ENCODE measurements around the gene PLCB1.

Gene PLCB1

DNA sequence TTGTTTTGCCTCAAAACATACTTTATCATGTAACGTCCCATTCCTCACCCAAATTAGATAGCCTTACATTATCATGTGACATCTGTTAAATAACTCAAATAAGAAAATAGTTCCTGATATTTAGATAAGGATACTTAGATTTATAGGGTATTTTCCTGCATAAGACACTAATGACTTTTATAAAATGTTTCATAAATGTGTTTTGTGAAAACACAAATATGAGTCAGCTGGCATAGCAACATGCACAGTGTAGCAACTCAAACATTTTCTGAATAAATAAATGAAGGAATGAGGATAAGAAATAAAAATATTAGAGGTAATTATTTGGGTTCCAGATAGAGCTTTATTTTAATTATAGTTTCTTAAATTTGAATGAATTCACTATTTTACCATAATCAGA, 476.4 kb downstream of the PLCB1 start:
- Histone ChIP-seq H3K27ac (ENCODE audit: low read length) (no peak overlapping the region), H3K27me3 (ENCODE audit: low read depth, low read length) (no peaks in the 10 kb centered on the region), H3K4me1 (ENCODE audit: control insufficient read depth in 1 of 2, insufficient read depth in 2 of 2, low read length in 2 of 2) (no peaks in the 10 kb centered on the region), H3K36me3 (ENCODE audit: control insufficient read depth in 1 of 2, insufficient read depth in 2 of 2, low read length in 2 of 2) (no peaks in the 10 kb centered on the region), H3K9me3 (ENCODE audit: control insufficient read depth in 1 of 2, low read length in 2 of 2) (no peaks in the 10 kb centered on the region), H3K4me3 (ENCODE audit: low read depth in 1 of 2, low read length in 2 of 2) (no peak overlapping the region)

DNA sequence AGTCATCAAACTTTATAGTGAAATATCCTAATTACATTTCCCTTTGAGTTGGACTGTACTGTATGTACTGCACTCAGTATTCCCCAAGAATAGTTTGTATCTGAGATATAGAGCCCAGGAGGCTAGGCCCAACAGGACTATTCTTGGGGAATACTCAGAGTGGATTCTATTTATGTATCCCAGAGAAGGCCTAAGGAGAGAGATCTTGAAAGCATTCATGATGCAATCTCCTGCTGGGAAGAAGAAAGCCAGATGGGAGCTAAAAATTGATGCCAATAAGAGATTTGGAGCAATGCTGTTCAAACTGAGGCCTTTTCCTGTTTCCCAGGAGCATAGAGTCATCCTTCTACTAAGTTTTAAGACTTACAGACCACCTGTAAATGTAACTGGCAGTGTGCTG, 484.7 kb downstream of the PLCB1 start:
- Histone ChIP-seq H3K4me1 (ENCODE audit: control insufficient read depth in 1 of 2, insufficient read depth in 2 of 2, low read length in 2 of 2) (no peaks in the 10 kb centered on the region), H3K4me3 (ENCODE audit: low read depth in 1 of 2, low read length in 2 of 2) (no peak overlapping the region), H3K27me3 (ENCODE audit: low read depth, low read length) (no peaks in the 10 kb centered on the region), H3K36me3 (ENCODE audit: control insufficient read depth in 1 of 2, insufficient read depth in 2 of 2, low read length in 2 of 2) (no peaks in the 10 kb centered on the region), H3K27ac (ENCODE audit: low read length) (no peak overlapping the region), H3K9me3 (ENCODE audit: control insufficient read depth in 1 of 2, low read length in 2 of 2) (no peaks in the 10 kb centered on the region)

DNA sequence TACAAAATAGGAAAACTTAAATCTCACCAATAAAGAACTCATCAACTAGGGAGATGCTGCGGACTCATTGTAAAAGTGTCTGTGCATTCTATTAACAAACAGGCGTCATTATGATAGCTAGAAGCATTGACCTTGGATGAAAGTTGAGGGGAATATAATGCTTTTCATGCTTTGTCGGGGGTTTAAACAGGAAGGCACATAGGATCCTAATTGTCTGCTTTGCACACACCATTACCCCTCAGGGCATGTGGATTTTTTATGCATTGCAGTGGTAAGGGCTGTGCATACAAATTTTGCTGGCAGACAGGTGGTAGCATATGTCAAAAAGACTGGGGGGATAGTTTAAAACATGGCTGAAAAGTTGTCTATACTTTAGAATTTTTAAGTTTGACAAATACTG, 488.9 kb downstream of the PLCB1 start:
- H3K36me3 ChIP-seq (ENCODE audit: control insufficient read depth in 1 of 2, insufficient read depth in 2 of 2, low read length in 2 of 2): no peaks in the 10 kb centered on the region
- H3K27ac ChIP-seq (ENCODE audit: low read length): no peak overlapping the region
- H3K9me3 ChIP-seq (ENCODE audit: control insufficient read depth in 1 of 2, low read length in 2 of 2): no peaks in the 10 kb centered on the region
- no peaks in the 10 kb centered on the region for H3K27me3 ChIP-seq (ENCODE audit: low read depth, low read length)
- H3K4me3 ChIP-seq (ENCODE audit: low read depth in 1 of 2, low read length in 2 of 2): no peak overlapping the region
- H3K4me1 ChIP-seq (ENCODE audit: control insufficient read depth in 1 of 2, insufficient read depth in 2 of 2, low read length in 2 of 2): no peaks in the 10 kb centered on the region

DNA sequence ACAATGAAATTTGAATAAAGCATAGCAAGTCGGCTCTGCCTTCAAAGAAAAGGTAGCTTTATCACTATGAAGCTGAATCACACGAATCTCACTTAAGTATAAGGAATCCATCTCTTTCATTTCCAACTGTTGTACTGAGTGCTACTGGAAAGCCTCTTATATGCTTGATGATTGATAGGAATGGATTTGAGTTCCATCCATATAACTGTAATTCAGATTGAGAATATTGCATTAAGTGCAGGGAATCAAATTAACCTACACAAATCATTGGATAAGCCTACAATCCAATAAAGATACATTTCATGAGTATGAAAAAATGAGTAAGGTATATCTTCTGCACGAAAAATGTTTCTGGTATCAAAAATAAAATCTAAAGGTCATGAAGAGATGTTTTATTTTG, 492.0 kb downstream of the PLCB1 start:
- Histone ChIP-seq H3K27me3 (ENCODE audit: low read depth, low read length) (no peaks in the 10 kb centered on the region), H3K4me1 (ENCODE audit: control insufficient read depth in 1 of 2, insufficient read depth in 2 of 2, low read length in 2 of 2) (peaks cover 6 to 15% of the 10 kb centered on the region in 2 donors), H3K4me3 (ENCODE audit: low read depth in 1 of 2, low read length in 2 of 2) (no peak overlapping the region), H3K36me3 (ENCODE audit: control insufficient read depth in 1 of 2, insufficient read depth in 2 of 2, low read length in 2 of 2) (no peaks in the 10 kb centered on the region), H3K9me3 (ENCODE audit: control insufficient read depth in 1 of 2, low read length in 2 of 2) (no peaks in the 10 kb centered on the region), H3K27ac (ENCODE audit: low read length) (no peak overlapping the region)

DNA sequence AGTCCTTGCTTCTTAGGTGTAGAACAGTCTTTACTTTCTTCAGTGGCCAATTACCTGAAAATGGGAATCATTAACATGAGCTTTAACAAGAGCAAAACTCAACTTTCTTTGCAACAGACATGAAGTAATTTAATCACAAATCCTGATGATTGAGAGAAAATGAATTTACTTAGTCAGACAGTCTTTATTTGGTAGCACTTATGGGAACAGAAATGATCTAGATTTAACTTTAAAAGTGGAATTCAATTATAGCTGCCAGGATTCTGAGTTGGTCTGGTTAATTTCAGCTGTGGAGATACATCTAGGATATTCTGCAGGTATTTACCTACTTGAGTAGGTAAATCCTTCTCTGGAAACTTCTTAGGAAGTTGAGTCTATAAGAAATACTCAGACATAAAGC, 492.6 kb downstream of the PLCB1 start:
- no peak overlapping the region for H3K27ac ChIP-seq (ENCODE audit: low read length)
- H3K9me3 ChIP-seq (ENCODE audit: control insufficient read depth in 1 of 2, low read length in 2 of 2): no peaks in the 10 kb centered on the region
- no peak overlapping the region for H3K4me3 ChIP-seq (ENCODE audit: low read depth in 1 of 2, low read length in 2 of 2)
- H3K4me1 ChIP-seq (ENCODE audit: control insufficient read depth in 1 of 2, insufficient read depth in 2 of 2, low read length in 2 of 2): peaks cover 6 to 15% of the 10 kb centered on the region in 2 donors
- H3K36me3 ChIP-seq (ENCODE audit: control insufficient read depth in 1 of 2, insufficient read depth in 2 of 2, low read length in 2 of 2): no peaks in the 10 kb centered on the region
- no peaks in the 10 kb centered on the region for H3K27me3 ChIP-seq (ENCODE audit: low read depth, low read length)

DNA sequence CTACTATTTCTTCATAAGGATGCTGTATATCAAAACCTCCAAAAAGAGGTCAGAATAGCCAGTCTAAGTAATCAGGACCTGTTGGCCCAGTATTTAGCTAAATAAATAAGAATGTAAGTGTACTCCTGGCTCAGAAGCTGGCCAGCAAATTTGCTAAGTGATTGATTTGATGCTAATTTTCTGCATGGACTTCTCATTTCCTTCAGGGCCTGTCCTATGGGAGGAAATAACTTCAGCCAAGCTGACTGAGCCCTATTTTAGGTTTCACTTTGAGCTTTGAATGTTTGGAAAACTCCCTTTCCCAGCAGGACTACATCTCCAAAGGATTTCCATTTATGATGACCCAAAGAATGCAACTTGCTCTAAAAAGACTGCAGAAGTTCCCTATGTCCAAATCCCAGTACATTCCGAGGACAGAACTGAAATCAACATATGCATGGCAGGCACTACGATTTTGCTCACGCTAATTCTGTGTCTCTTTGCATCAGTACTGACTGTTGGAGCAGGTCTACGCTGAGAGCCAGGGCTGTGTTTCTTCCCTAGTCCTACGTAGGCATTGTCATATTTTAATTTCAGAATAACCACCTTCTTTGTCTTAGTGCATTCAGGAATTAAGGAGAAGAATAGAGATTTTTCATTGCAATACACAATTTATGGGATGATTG, 495.4 kb downstream of the PLCB1 start:
- H3K27ac ChIP-seq (ENCODE audit: low read length): peak overlapping the region; percentile 28
- H3K27me3 ChIP-seq (ENCODE audit: low read depth, low read length): no peaks in the 10 kb centered on the region
- H3K9me3 ChIP-seq (ENCODE audit: control insufficient read depth in 1 of 2, low read length in 2 of 2): no peaks in the 10 kb centered on the region
- H3K36me3 ChIP-seq (ENCODE audit: control insufficient read depth in 1 of 2, insufficient read depth in 2 of 2, low read length in 2 of 2): no peaks in the 10 kb centered on the region
- H3K4me1 ChIP-seq (ENCODE audit: control insufficient read depth in 1 of 2, insufficient read depth in 2 of 2, low read length in 2 of 2): peaks cover 6 to 15% of the 10 kb centered on the region in 2 donors
- H3K4me3 ChIP-seq (ENCODE audit: low read depth in 1 of 2, low read length in 2 of 2): peak overlapping the region; percentile 33 to 35

DNA sequence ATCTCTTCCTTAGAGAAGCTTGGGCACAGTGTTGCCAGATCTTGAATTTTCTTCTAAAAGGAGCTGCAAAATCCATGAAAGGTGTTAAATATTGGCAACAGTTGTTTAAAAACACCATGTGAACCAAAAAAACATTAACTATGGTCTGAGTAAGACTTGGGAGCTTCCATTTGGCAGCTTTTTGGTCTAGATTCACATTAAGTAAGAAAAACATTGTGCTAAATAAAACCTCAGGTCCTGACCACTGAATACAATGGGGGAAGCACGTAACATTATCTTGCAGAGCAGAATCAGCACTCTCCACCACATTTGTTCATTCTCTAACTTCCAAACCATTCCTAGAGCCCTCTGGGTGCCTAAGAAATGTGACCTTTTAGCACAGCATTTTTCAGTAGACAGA, 499.2 kb downstream of the PLCB1 start:
- Histone ChIP-seq H3K4me3 (ENCODE audit: low read depth in 1 of 2, low read length in 2 of 2) (no peak overlapping the region), H3K9me3 (ENCODE audit: control insufficient read depth in 1 of 2, low read length in 2 of 2) (no peaks in the 10 kb centered on the region), H3K27me3 (ENCODE audit: low read depth, low read length) (no peaks in the 10 kb centered on the region), H3K36me3 (ENCODE audit: control insufficient read depth in 1 of 2, insufficient read depth in 2 of 2, low read length in 2 of 2) (no peaks in the 10 kb centered on the region), H3K4me1 (ENCODE audit: control insufficient read depth in 1 of 2, insufficient read depth in 2 of 2, low read length in 2 of 2) (peaks cover 6 to 15% of the 10 kb centered on the region in 2 donors), H3K27ac (ENCODE audit: low read length) (no peak overlapping the region)

DNA sequence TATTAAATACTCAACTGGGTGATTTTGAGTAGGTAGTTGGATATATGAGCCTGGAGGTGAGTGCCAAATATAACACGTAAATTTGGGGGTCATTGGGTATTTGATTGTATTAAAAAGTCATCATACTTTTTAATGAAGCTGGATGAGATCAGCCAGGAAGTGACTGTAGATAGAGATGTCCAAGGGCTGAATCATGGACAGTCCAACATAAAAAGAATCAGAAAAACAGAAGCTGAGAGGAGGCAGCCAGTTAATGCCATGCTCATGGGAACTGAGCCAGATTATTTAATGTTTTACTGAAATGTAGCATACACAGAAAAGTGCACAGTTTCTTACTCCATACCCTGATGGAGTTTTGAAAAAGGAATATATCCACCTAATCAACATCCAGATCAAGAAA, 501.3 kb downstream of the PLCB1 start:
- no peak overlapping the region for H3K27ac ChIP-seq (ENCODE audit: low read length)
- H3K36me3 ChIP-seq (ENCODE audit: control insufficient read depth in 1 of 2, insufficient read depth in 2 of 2, low read length in 2 of 2): no peaks in the 10 kb centered on the region
- peaks cover 0 to under 1% of the 10 kb centered on the region in 2 donors for H3K4me1 ChIP-seq (ENCODE audit: control insufficient read depth in 1 of 2, insufficient read depth in 2 of 2, low read length in 2 of 2)
- H3K4me3 ChIP-seq (ENCODE audit: low read depth in 1 of 2, low read length in 2 of 2): no peak overlapping the region
- no peaks in the 10 kb centered on the region for H3K27me3 ChIP-seq (ENCODE audit: low read depth, low read length)
- no peaks in the 10 kb centered on the region for H3K9me3 ChIP-seq (ENCODE audit: control insufficient read depth in 1 of 2, low read length in 2 of 2)

DNA sequence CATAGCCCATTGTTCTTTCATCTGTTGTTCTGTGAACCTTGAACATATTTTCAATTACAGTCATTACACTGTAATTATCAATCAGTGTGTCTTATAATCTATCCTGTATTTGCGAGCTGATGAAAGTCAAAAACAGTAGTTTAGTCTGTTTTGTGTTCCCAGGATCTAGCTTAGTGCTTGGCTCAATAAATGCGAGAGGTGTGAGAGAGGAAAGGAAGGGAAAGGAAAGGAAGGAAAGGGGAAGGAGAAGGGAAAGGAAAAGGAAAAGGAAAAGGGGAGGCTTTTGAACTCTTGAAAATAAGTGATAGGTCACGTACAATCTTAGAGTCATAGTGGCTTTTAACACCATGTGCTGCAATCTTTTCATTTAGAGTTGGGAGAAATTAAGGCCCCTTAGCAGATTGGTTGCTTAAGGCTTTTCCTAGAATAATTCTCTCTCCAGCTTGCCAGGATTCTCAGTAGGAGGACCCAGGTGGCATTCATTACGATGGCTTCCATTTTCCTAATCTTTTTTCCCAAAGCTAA, 503.0 kb downstream of the PLCB1 start:
- H3K27ac ChIP-seq (ENCODE audit: low read length): no peak overlapping the region
- no peaks in the 10 kb centered on the region for H3K36me3 ChIP-seq (ENCODE audit: control insufficient read depth in 1 of 2, insufficient read depth in 2 of 2, low read length in 2 of 2)
- no peaks in the 10 kb centered on the region for H3K4me1 ChIP-seq (ENCODE audit: control insufficient read depth in 1 of 2, insufficient read depth in 2 of 2, low read length in 2 of 2)
- H3K27me3 ChIP-seq (ENCODE audit: low read depth, low read length): no peaks in the 10 kb centered on the region
- H3K4me3 ChIP-seq (ENCODE audit: low read depth in 1 of 2, low read length in 2 of 2): no peak overlapping the region
- H3K9me3 ChIP-seq (ENCODE audit: control insufficient read depth in 1 of 2, low read length in 2 of 2): no peaks in the 10 kb centered on the region

DNA sequence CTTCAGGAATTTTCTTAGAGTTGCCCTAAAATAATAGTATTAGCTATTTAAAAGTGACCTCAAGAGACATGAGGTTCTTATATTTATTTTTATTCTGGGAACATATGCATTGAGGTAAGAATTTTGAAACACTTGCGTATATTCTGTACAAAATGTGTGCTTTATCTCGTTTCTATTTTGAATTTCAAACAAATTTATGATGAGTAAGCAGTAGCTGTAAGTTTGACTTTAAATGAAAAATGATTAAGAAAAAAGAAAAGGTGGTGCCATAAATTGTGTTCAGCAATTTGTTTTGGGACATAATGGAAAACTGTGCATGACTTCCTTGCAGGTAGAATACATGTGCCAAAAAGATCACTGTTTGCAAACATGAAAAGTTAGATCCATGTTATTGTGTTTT, 503.8 kb downstream of the PLCB1 start:
- Histone ChIP-seq H3K9me3 (ENCODE audit: control insufficient read depth in 1 of 2, low read length in 2 of 2) (no peaks in the 10 kb centered on the region), H3K36me3 (ENCODE audit: control insufficient read depth in 1 of 2, insufficient read depth in 2 of 2, low read length in 2 of 2) (no peaks in the 10 kb centered on the region), H3K4me3 (ENCODE audit: low read depth in 1 of 2, low read length in 2 of 2) (no peak overlapping the region)

DNA sequence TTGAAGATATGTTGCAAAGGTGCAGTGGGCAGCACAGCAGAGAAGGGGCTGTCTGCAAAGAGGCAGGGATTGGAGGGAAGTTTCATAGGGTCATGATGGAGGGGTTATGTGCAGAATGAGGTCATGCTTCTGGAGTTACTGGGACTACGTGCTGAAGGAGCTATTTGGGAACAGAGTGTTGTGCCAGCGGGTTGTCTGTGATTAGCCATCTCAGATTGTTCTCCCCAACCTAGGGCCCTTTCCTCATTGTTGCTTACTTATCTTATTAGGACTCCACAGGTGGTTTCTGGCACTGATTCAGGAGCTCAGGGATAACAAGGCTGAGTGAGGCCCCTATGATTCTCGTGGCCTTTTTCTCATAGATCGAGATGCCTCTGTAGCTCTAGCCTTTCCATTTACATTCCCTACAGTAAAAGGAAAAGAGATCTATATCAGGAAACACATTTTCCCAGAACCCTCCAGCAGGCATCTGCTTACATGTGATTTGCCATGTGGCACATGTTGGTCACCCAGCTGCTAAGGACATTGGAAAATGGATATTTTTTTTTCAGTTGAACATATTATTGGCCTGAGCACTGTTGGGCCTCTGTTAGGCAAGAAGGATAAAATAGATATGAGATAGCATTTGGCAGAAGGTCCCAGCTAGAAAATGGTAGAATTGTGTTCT, 507.2 kb downstream of the PLCB1 start:
- no peaks in the 10 kb centered on the region for H3K27me3 ChIP-seq (ENCODE audit: low read depth, low read length)
- no peak overlapping the region for H3K27ac ChIP-seq (ENCODE audit: low read length)
- H3K4me3 ChIP-seq (ENCODE audit: low read depth in 1 of 2, low read length in 2 of 2): no peak overlapping the region
- no peaks in the 10 kb centered on the region for H3K9me3 ChIP-seq (ENCODE audit: control insufficient read depth in 1 of 2, low read length in 2 of 2)
- no peaks in the 10 kb centered on the region for H3K4me1 ChIP-seq (ENCODE audit: control insufficient read depth in 1 of 2, insufficient read depth in 2 of 2, low read length in 2 of 2)
- no peaks in the 10 kb centered on the region for H3K36me3 ChIP-seq (ENCODE audit: control insufficient read depth in 1 of 2, insufficient read depth in 2 of 2, low read length in 2 of 2)

More for the DNA sequence above, 503.8 kb downstream of the PLCB1 start:
- Histone ChIP-seq H3K4me1 (ENCODE audit: control insufficient read depth in 1 of 2, insufficient read depth in 2 of 2, low read length in 2 of 2) (no peaks in the 10 kb centered on the region), H3K27ac (ENCODE audit: low read length) (no peak overlapping the region), H3K27me3 (ENCODE audit: low read depth, low read length) (no peaks in the 10 kb centered on the region)
